Measurements from ENCODE around the gene EDA.
A peak's percentile ranks its signal among the peaks of the same experiment; 100 is the strongest.

EDA gene

GRCh38 chrX:69615779-69616456 is at the start of gene EDA:
TSS of gene EDA (plus strand) at chrX:69616113.
- DNase-seq (ENCODE audit: low read depth, low spot score), result peak; percentile 12

- no peak for DNase-seq (ENCODE audit: low read depth, low spot score)
Observed at GRCh38 chrX:69568828-69569227, 47.1 kb upstream of the EDA start.

GRCh38 chrX:69597399-69597798 is 18.5 kb upstream of the EDA start:
- no peak for DNase-seq (ENCODE audit: low read depth, low spot score)

GRCh38 chrX:69600182-69600581 is 15.7 kb upstream of the EDA start:
- no peak for DNase-seq (ENCODE audit: low read depth, low spot score)

GRCh38 chrX:69603566-69604194 is 12.2 kb upstream of the EDA start:
- DNase-seq (ENCODE audit: low read depth, low spot score), result no peak

GRCh38 chrX:69605521-69605920 is 10.4 kb upstream of the EDA start:
- DNase-seq (ENCODE audit: low read depth, low spot score), result no peak

- DNase-seq (ENCODE audit: low read depth, low spot score), result no peak
Observed at GRCh38 chrX:69607616-69608015, 8.3 kb upstream of the EDA start.

GRCh38 chrX:69613946-69614345 is 2.0 kb upstream of the EDA start:
- DNase-seq (ENCODE audit: low read depth, low spot score), result no peak

- DNase-seq (ENCODE audit: low read depth, low spot score), result no peak
Observed at GRCh38 chrX:69614886-69615285, 1.0 kb upstream of the EDA start.

- no peak for DNase-seq (ENCODE audit: low read depth, low spot score)
Observed at GRCh38 chrX:69615342-69615741, 571 bp upstream of the EDA start.

- no peak for DNase-seq (ENCODE audit: low read depth, low spot score)
Observed at GRCh38 chrX:69616457-69617203, 717 bp downstream of the EDA start.

- no peak for DNase-seq (ENCODE audit: low read depth, low spot score)
Observed at GRCh38 chrX:69618803-69619202, 2.9 kb downstream of the EDA start.

GRCh38 chrX:69626129-69626528 is 10.2 kb downstream of the EDA start:
- no peak for DNase-seq (ENCODE audit: low read depth, low spot score)

GRCh38 chrX:69627744-69628143 is 11.8 kb downstream of the EDA start:
- DNase-seq (ENCODE audit: low read depth, low spot score), result no peak

GRCh38 chrX:69630147-69630546 is 14.2 kb downstream of the EDA start:
- no peak for DNase-seq (ENCODE audit: low read depth, low spot score)

- no peak for DNase-seq (ENCODE audit: low read depth, low spot score)
Observed at GRCh38 chrX:69664693-69665092, 48.8 kb downstream of the EDA start.

GRCh38 chrX:69670001-69670555 is 54.2 kb downstream of the EDA start:
- no peak for DNase-seq (ENCODE audit: low read depth, low spot score)

GRCh38 chrX:69674891-69675290 is 59.0 kb downstream of the EDA start:
- no peak for DNase-seq (ENCODE audit: low read depth, low spot score)

GRCh38 chrX:69705818-69706217 is 89.9 kb downstream of the EDA start:
- no peak for DNase-seq (ENCODE audit: low read depth, low spot score)

GRCh38 chrX:69718102-69718501 is 102.2 kb downstream of the EDA start:
- DNase-seq (ENCODE audit: low read depth, low spot score), result no peak

- DNase-seq (ENCODE audit: low read depth, low spot score), result no peak
Observed at GRCh38 chrX:69724307-69724706, 108.4 kb downstream of the EDA start.

GRCh38 chrX:69740317-69740716 is 124.4 kb downstream of the EDA start:
- DNase-seq (ENCODE audit: low read depth, low spot score), result no peak

- no peak for DNase-seq (ENCODE audit: low read depth, low spot score)
Observed at GRCh38 chrX:69741721-69742120, 125.8 kb downstream of the EDA start.
